ENCODE data around the gene IQGAP1.
"Not testable (repeated sequence)": the region's sequence is repeated elsewhere in the genome, so short reads cannot be mapped to it uniquely, and the experiment has no call there.

Gene IQGAP1

GRCh38 chr15:90500171-90500570, 112.1 kb downstream of the IQGAP1 start:
- TF ChIP-seq CTCF (IDR thresholded peaks at IDR 0.05; ENCODE audit: extremely low read depth, missing control alignments) = no peak
- DNase-seq (ENCODE audit: low spot score) = no peak

- DNase-seq (ENCODE audit: low spot score) = no peak
- no peak for TF ChIP-seq CTCF (IDR thresholded peaks at IDR 0.05; ENCODE audit: extremely low read depth, missing control alignments)
Measured at GRCh38 chr15:90501898-90502297, 113.9 kb downstream of the IQGAP1 start.

- DNase-seq (ENCODE audit: low spot score) = not testable (repeated sequence)
Measured at GRCh38 chr15:90510781-90511180, 122.7 kb downstream of the IQGAP1 start.

DNA sequence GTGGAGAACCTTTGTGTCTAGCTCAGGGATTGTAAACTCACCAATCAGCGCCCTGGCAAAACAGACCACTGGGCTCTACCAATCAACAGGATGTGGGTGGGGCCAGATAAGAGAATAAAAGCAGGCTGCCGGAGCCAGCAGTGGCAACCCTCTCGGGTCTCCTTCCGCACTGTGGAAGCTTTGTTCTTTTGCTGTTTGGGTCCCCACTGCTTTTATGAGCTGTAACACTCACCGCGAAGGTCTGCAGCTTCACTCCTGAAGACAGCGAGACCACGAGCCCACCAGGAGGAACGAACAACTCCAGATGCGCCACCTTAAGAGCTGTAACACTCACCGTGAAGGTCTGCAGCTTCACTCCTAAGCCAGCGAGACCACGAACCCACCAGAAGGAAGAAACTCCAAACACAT, 123.2 kb downstream of the IQGAP1 start:
- DNase-seq (ENCODE audit: low spot score) = not testable (repeated sequence)

DNA sequence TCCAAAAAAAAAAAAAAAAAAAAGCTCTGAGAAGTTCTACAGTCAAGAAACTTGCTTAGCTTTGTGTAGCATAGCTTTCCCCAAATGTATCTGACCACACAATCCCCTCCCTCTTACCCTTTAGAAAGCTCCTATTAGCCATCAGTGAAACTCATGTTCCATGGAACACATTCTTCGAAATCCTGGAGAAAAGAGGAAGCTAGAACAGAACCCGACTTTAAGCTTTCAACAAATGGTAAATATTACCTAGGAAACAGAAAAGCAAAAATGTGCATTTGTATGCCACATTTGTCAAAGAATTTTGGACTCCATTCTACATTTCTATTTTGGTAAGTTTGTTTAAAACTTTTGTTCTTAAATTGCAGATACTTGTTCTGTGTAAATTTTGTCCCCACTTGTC, 124.2 kb downstream of the IQGAP1 start:
- TF ChIP-seq CTCF (IDR thresholded peaks at IDR 0.05; ENCODE audit: extremely low read depth, missing control alignments) = no peak
- no peak for DNase-seq (ENCODE audit: low spot score)

- no peak for DNase-seq (ENCODE audit: low spot score)
- no peak for TF ChIP-seq CTCF (IDR thresholded peaks at IDR 0.05; ENCODE audit: extremely low read depth, missing control alignments)
Measured at GRCh38 chr15:90512981-90513380, 124.9 kb downstream of the IQGAP1 start.

DNA sequence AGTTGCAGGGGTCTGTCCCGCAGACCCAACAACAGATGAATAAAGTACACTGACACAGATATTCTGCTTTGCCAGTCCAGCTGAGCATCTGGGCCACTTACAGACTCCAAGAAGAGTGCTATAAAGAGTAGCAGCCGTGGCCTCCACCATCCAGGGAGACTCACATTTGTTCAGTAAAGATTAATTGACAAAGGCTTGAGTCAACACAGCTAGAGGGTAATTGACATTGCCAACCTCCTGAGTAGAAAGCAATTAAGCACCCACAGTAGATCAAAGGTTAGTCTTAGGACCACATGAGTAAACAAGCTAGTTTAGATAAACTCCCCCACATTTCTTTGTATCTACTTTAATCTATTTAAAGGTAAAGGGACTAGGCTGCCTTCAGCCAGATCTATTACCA, 125.4 kb downstream of the IQGAP1 start:
- TF ChIP-seq CTCF (IDR thresholded peaks at IDR 0.05; ENCODE audit: extremely low read depth, missing control alignments) = no peak

DNA sequence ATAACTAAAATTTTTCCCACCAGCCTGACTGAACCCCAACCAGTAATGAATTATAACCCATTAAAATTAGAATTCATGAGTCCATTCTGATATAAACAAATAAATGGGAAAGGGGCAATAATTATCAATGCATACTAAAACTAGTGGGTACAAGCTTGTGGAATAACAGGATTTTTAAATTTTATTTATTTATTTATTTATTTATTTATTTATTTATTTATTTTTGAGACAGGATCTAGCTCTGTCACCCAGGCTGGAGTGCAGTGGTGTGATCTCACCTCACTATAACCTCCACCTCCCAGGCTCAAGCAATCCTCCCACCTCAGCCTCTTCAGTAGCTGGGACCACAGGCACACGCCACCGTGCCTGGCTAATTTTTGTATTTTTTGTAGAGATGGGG, 125.9 kb downstream of the IQGAP1 start:
- DNase-seq (ENCODE audit: low spot score) = not testable (repeated sequence)

More for the DNA sequence above, 125.4 kb downstream of the IQGAP1 start:
- no peak for DNase-seq (ENCODE audit: low spot score)

- no peak for DNase-seq (ENCODE audit: low spot score)
- no peak for TF ChIP-seq CTCF (IDR thresholded peaks at IDR 0.05; ENCODE audit: extremely low read depth, missing control alignments)
Measured at GRCh38 chr15:90519688-90520087, 131.6 kb downstream of the IQGAP1 start.
